GM21717 (cell line): ENCODE results near the gene GLI3.
"Not testable (repeated sequence)": the region's sequence is repeated elsewhere in the genome, so short reads cannot be mapped to it uniquely, and the experiment has no call there.

Experiments used
- ATAC-seq: cut with Tn5 transposase; IDR thresholded peaks from one replicate; pipeline ENCODE4 v1.9.1; 2021; ENCODE audit warnings: mild to moderate bottlenecking, moderate library complexity; ENCODE audit not compliant: unreplicated experiment

Gene GLI3

DNA sequence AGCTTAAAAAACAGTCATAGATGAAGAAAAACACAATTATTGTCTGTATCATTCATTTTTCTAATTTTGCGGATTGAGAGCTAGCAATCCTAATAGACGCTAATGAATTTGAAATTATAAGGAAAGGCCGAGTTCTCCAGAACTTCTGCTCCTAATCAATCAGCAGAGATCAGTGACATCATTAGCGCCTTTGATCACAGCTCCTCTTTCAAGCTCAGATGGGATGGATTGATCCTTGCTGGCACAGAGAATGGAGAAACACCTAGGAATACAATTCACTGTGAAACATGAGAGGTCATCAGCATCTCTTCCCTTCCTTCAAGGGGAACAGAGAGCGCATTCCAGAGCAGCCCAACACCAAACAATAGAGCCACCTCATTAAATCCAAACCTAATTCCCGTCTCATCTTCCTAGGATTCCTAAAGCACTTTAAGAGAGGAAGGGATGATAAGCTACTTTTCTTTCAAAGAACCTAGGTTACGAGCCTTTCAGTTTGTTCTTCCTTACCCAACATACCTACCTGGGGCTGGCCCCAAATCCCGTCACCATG is 24.4 kb downstream of the GLI3 start:
- ATAC-seq = no peak

- no peak for ATAC-seq
These were observed 25.1 kb downstream of the GLI3 start for GRCh38 chr7:42211938-42212337.

GRCh38 chr7:42210779-42211178 is 26.2 kb downstream of the GLI3 start:
- ATAC-seq = no peak

- ATAC-seq = no peak
These were observed 26.7 kb downstream of the GLI3 start for GRCh38 chr7:42210333-42210732.

DNA sequence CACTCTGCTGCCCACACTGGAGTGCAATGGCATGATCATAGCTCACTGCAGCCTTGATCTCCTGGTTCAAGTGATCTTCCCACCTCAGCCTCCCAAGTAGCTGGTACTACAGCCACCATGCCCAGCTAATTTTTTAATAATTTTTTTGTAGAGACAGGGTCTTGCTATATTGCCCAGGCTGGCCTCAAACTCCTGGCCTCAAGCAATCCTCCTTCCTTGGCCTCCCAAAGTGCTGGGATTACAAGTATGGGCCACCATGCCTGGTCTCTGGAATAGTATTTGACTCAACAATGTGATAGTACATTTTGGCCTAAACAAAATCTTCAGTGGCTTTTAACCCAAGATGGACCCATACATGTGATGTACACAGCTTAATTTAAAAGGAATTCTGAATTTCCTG is 27.9 kb downstream of the GLI3 start:
- ATAC-seq = not testable (repeated sequence)

DNA sequence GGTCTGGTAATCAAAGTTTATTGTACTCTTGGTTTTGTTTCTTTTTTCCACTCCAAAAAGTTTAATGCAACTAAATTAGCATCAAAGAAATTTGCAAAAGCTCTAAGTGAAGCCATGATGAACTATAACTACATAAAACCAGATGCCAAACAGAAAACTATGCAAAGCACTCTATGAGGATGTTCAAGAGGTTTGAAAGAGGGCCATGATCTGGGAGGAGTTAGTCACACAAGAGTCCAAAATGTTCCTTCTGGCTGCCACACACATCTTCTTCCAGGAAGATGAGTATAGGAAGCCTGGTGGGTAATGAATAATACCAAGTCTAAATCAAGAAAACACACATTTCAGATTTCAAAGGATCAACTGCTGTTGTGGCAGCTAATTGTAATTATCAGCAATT is 28.4 kb downstream of the GLI3 start:
- ATAC-seq = no peak

- no peak for ATAC-seq
These were observed 29.6 kb downstream of the GLI3 start for GRCh38 chr7:42207420-42207819.

- no peak for ATAC-seq
These were observed 33.7 kb downstream of the GLI3 start for GRCh38 chr7:42203336-42203735.

DNA sequence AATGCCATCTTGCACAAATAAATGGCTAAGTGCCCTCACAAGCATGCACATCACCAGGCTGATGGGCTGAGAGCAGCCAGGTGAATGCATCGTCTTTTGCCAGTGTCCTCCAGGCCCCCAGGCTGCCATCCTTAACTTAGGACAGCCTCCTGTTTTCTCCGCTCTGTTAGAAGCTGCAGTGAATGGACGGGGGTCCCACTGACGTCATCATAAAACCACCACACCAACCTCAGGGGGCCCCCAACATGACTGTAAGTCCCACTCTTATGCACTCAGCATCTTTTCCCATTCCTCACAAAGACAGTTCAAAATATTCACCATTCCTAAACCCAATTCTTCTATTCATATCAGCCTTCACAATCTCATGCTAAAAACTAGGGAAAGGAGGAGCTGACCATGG is 34.4 kb downstream of the GLI3 start:
- no peak for ATAC-seq

- no peak for ATAC-seq
These were observed 37.9 kb downstream of the GLI3 start for GRCh38 chr7:42198974-42199668.

DNA sequence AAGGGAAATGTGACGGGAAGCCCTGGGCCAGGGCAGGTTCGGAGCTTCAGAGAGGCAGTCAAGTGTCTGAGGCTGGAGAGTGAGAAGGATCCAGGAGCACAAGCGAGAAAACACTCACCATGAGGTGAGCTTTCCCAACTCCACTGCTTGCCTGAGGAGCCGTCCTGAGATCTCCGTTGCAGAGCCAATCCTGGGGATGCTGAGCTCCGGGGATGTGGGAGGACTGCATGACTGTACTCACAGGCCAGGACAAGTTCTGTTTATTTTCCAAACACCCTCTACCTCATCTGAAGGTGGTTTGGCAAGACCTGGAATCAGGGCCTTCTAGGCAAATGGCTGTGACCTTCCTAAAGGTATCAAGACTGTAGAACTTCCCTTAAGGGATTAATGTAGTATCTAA is 38.7 kb downstream of the GLI3 start:
- no peak for ATAC-seq

DNA sequence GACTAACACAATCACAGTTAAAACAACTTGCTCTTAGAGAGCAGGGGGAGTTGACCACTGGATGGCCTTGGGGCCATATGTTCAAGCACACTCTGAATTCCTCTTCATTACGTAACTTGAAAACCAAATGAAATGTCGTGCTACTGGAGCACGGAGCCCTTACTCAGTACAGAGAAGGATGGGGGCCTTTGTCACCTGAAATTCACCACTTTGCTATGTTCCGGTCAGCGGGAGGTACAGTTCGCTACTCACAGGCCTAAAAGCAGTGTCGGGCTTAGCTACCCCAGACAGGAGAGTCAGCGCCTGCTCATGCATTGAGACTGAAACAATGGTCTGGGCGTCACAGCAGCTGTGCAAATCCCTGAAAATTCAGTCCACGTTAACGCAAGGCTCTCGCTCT is 39.6 kb downstream of the GLI3 start:
- no peak for ATAC-seq

DNA sequence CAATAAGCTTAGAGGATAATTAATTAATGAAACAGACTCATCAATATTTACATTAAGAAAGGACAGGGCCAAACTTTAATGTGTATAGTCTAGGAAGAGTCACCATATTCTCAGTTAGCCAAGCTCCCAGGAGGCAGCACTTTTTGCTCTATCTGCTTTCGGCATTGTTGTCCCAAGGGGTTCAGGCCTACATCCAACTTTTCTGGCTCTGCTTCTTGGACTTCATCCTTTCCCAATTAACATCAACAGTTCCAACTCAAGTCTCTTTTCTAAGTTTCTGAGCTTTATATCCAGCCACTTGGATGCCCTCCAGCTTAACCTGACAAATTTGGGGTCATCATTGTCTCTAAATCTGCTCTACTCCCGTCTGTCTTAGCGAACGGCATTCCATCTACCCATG is 42.8 kb downstream of the GLI3 start:
- ATAC-seq = no peak

DNA sequence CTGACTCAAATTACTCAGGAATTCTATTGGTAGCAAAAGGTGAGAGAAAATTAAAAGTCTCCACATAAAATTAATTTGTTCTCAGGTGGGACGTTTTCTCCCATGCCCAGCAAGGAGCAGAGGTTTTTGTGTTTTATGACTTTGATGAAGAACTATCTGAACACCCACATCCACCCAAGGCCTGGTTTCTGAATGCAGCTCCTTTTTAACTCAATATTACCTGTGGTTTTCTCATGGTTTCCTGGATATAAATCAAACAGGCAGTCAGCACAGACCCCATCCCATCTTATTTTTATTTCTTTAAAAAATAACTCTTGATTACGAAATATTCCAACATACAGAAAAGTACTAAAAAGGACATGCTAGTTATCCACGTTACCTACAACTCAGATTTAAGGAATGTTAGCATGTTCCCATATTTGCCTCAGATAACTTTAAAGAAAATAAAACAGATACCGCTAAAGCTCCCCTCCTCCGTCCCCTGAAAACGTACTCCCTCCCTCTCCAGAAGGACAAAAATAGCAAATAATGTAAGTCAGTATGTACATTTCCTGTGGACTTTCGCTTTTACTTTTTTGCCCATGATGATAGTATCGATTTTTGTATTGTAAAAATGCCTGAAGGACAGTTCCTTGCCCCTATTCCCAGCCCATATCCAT is 43.4 kb downstream of the GLI3 start:
- no peak for ATAC-seq

DNA sequence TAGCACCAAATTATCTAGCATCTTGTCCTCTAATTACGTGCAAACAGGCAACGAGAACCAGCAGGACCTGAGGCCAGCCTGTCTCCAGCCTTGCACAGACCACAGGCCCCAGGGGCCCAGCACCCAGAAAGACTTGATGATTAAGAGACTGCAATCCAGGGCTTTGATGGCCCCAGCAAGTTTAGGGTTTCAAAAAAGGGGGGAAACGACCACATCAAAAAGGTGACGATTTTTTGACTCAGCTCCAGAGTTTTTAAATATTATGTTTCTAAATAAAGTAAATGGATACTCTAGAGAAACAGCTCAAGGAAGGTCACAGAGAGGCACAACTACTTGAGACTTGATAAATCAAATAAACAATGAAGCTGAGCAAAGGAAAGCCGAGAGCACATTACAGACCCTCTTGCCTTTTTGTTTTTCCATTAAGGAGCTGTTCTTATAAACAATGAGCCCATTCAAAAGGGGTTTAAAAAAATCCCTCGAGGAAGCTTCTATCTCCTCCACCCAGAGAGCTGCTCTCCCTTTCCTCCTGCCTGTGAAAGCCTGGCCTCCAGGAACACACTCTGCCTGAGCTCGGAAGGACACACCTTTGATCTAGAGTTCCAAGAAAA is 44.1 kb downstream of the GLI3 start:
- ATAC-seq = no peak

DNA sequence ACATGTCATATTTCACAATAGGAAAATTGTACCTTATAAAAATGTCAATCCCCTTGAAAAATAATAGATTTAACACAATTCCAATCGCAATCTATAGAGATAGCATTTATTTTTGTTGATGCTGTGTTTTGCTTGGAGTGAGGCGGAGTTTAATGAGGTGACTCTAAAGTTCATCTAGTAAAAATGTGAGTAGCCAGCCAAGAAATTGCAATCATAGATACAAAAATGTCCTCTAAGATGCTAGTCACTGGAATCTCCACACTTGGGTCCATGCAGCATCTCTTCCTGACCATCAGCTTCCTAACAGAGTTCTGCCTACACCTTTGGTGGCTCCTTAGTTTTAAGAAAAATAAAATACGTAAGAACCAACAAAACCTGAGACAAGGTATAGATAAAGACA is 44.9 kb downstream of the GLI3 start:
- no peak for ATAC-seq

- ATAC-seq = no peak
These were observed 47.5 kb downstream of the GLI3 start for GRCh38 chr7:42189535-42189934.

DNA sequence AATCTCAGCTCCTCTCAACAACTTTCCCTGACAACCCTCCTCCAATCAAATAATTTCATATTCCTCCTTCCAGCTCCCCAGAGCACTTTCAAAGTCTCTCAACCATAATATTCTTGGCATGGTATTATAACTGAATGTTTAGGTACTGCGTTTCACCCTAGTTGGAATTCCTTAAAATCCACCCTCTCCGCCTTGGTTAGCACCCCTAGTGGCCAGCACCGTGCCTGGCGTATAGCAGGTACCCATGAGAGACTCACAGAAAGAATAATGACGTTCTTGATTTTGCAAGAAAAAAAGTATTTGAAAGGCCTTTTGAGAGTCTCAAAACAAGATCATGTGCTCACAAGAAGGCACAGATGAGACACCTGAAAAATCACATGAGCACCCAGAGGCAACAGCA is 50.9 kb downstream of the GLI3 start:
- ATAC-seq = no peak

GRCh38 chr7:42185726-42186125 is 51.3 kb downstream of the GLI3 start:
- no peak for ATAC-seq

- ATAC-seq = no peak
These were observed 53.5 kb downstream of the GLI3 start for GRCh38 chr7:42183547-42183946.

DNA sequence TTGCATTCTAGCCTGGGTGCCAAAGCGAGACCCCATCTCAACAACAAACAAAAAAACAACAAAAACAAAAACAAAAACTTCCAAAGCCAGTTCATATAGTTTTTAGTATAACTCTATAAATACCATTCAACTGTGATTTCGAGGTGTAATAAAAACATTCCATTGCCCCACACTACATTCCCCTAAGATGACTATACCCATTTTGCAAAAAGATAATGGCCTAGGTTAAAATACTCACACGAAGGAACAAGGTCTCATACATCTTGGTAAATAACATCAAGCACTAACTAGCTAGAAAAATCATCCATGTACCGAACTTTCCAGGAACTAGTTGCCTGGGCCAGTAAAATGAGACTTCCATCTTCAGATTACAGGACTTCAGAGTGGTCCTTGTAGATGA is 55.4 kb downstream of the GLI3 start:
- ATAC-seq = no peak

DNA sequence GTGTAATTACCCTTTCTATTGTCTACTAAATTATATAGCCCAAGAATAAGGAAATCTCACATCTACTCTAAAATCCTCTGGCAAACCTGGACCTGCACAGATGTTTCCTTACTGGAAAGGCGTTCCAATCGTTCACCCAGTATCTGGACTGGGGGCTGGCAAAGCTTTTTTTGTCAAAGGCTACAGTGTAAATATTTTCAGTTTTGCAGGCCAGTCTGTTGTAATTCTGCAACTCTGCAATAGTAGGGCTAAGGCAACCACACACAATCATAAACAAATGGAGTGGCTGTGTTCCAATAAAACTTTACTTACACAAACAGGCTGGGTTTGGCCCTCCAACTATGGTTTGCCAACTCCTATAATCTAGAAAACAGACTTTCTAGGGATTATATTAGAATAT is 56.2 kb downstream of the GLI3 start:
- ATAC-seq = no peak
